Activated CD4-positive, alpha-beta T cell treated with anti-CD3 and anti-CD28 coated beads, Interleukin-2, amount 50 U/mL, for 4 hours (primary cell): ENCODE measurements around the gene ZNRD2.

Experiments
- DNase-seq, 2 experiments: peaks; one replicate each; pipeline ENCODE4 v3.0.0-alpha.2; 2020

The ZNRD2 gene

GRCh38 chr11:65538232-65538914 is 31.9 kb upstream of the ZNRD2 start:
- DNase-seq, result no peak

GRCh38 chr11:65538915-65539743 is 31.1 kb upstream of the ZNRD2 start:
- no peak for DNase-seq

- DNase-seq, result no peak
These were observed 30.5 kb upstream of the ZNRD2 start for GRCh38 chr11:65539744-65540289.

- DNase-seq, result peak; percentile 82
These were observed 29.8 kb upstream of the ZNRD2 start for GRCh38 chr11:65540290-65541092.

- DNase-seq, result no peak
These were observed 28.9 kb upstream of the ZNRD2 start for GRCh38 chr11:65541093-65541982.

- DNase-seq, result no peak
These were observed 27.4 kb upstream of the ZNRD2 start for GRCh38 chr11:65542738-65543390.

- DNase-seq, result no peak
These were observed 24.4 kb upstream of the ZNRD2 start for GRCh38 chr11:65545853-65546216.

GRCh38 chr11:65546217-65546958 is 23.9 kb upstream of the ZNRD2 start:
- peak; percentile 98 to 99 for DNase-seq

GRCh38 chr11:65547446-65548125 is 22.7 kb upstream of the ZNRD2 start:
- no peak for DNase-seq

- no peak for DNase-seq
These were observed 21.9 kb upstream of the ZNRD2 start for GRCh38 chr11:65548395-65548794.

- DNase-seq, result no peak
These were observed 21.2 kb upstream of the ZNRD2 start for GRCh38 chr11:65549096-65549495.

- DNase-seq, result peak; percentile 55 to 58
These were observed 18.5 kb upstream of the ZNRD2 start for GRCh38 chr11:65551572-65552387.

GRCh38 chr11:65552388-65552951 is 17.8 kb upstream of the ZNRD2 start:
- no peak for DNase-seq

GRCh38 chr11:65553301-65554001 is 16.8 kb upstream of the ZNRD2 start:
- DNase-seq, result peak; percentile 54 to 59

GRCh38 chr11:65554057-65554818 is 16.0 kb upstream of the ZNRD2 start:
- no peak for DNase-seq

GRCh38 chr11:65554842-65555430 is 15.3 kb upstream of the ZNRD2 start:
- no peak for DNase-seq

GRCh38 chr11:65555693-65556231 is 14.5 kb upstream of the ZNRD2 start:
- no peak for DNase-seq
